Neural cell (in vitro differentiated cells): ENCODE measurements around the gene CACNA1C. TPM values are rescaled to one million over a fixed set of nuclear protein-coding genes. Genes with fewer than 3 reads are reported as not detected.

Source experiments
- H2AFZ ChIP-seq: fragments of 200-600, 300-800 bp; sonication (generic), shearing (Covaris generic); 2 replicates; pipeline ENCODE4 v1.6.0; 2014; ENCODE audit warnings: low read depth, mild to moderate bottlenecking, antibody characterized with exemption, low read length, moderate library complexity
- H3F3A ChIP-seq: fragments of 200-600 bp; shearing (Covaris generic); 2 replicates; pipeline ENCODE4 v1.6.1; 2016; ENCODE audit warnings: mild to moderate bottlenecking, moderate library complexity, mixed read lengths, antibody characterized with exemption, low read length; ENCODE audit not compliant: insufficient read depth, poor library complexity, severe bottlenecking
- H3K27ac ChIP-seq: fragments of 200-600, 300-800 bp; sonication (generic), shearing (Covaris generic); 2 replicates; pipeline ENCODE4 v1.5.1; 2014; ENCODE audit warnings: mild to moderate bottlenecking, low read length, moderate library complexity
- H3K27me3 ChIP-seq: fragments of 300-800, 200-600 bp; sonication (generic), shearing (Covaris generic); 2 replicates; pipeline ENCODE4 v1.6.0; 2014; ENCODE audit warnings: mild to moderate bottlenecking, low read depth, low read length, moderate library complexity; ENCODE audit not compliant: insufficient read depth
- H3K36me3 ChIP-seq: fragments of 300-800, 200-600 bp; sonication (generic), shearing (Covaris generic); 2 replicates; pipeline ENCODE4 v1.5.1; 2014; ENCODE audit warnings: mild to moderate bottlenecking, antibody characterized with exemption, low read length, moderate library complexity; ENCODE audit not compliant: insufficient read depth
- H3K4me2 ChIP-seq: fragments of 300-800, 200-600 bp; sonication (generic), shearing (Covaris generic); 2 replicates; pipeline ENCODE4 v1.6.0; 2014; ENCODE audit warnings: mild to moderate bottlenecking, low read length
- H3K4me3 ChIP-seq: fragments of 300-800, 200-600 bp; sonication (generic), shearing (Covaris generic); 2 replicates; pipeline ENCODE4 v1.5.1; 2014; ENCODE audit warnings: mild to moderate bottlenecking, low read length, moderate library complexity
- H3K79me2 ChIP-seq: fragments of 200-600 bp; shearing (Covaris generic); replicated peaks from 2 replicates; pipeline ENCODE4 v1.6.0; 2014; ENCODE audit warnings: mild to moderate bottlenecking, low read length, moderate library complexity; ENCODE audit not compliant: insufficient read depth
- H3K9ac ChIP-seq: fragments of 300-800, 200-600 bp; sonication (generic), shearing (Covaris generic); 2 replicates; pipeline ENCODE4 v1.6.1; 2016; ENCODE audit warnings: mild to moderate bottlenecking, low read length, mixed read lengths
- H3K9me2 ChIP-seq: fragments of 200-600 bp; shearing (Covaris generic); 2 replicates; pipeline ENCODE4 v1.6.1; 2016; ENCODE audit warnings: mild to moderate bottlenecking, low read length, mixed read lengths; ENCODE audit not compliant: insufficient read depth
- H3K9me3 ChIP-seq: fragments of 200-600, 300-800 bp; sonication (generic), shearing (Covaris generic); 2 replicates; pipeline ENCODE4 v1.6.1; 2016; ENCODE audit warnings: mild to moderate bottlenecking, mixed run types, low read length, moderate library complexity, mixed read lengths
- H4K20me1 ChIP-seq: fragments of 200-600 bp; shearing (Covaris generic); 2 replicates; pipeline ENCODE4 v1.6.1; 2016; ENCODE audit warnings: mild to moderate bottlenecking, mixed run types; ENCODE audit not compliant: insufficient read depth
- EP300 ChIP-seq: fragments of 450-650 bp; conservative IDR thresholded peaks from 2 replicates; pipeline ENCODE4 v1.6.1; 2014; ENCODE audit warnings: antibody characterized with exemption, mild to moderate bottlenecking, moderate library complexity; ENCODE audit not compliant: poor library complexity, severe bottlenecking
- EZH2 ChIP-seq: fragments of 200-600, 300-800 bp; shearing (Covaris generic), sonication (generic); IDR thresholded peaks from 2 replicates; pipeline ENCODE4 v1.6.1; 2014; ENCODE audit warnings: antibody characterized with exemption, low read length, borderline replicate concordance, mild to moderate bottlenecking; ENCODE audit not compliant: insufficient read depth, poor library complexity, severe bottlenecking
- MXI1 ChIP-seq: fragments of 450-650 bp; conservative IDR thresholded peaks from 2 replicates; pipeline ENCODE4 v1.6.1; 2014; ENCODE audit warnings: antibody characterized with exemption, mild to moderate bottlenecking; ENCODE audit not compliant: poor library complexity, severe bottlenecking
- POLR2AphosphoS5 ChIP-seq: IDR thresholded peaks from 2 replicates; pipeline ENCODE4 v1.6.1; 2012
- RAD21 ChIP-seq: fragments of 450-650 bp; conservative IDR thresholded peaks from 2 replicates; pipeline ENCODE4 v1.6.1; 2014; ENCODE audit warnings: antibody characterized with exemption, mild to moderate bottlenecking, moderate library complexity
- REST ChIP-seq: IDR thresholded peaks from 2 replicates; pipeline ENCODE4 v1.6.1; 2012; ENCODE audit warnings: borderline replicate concordance
- SMC3 ChIP-seq: fragments of 450-650 bp; conservative IDR thresholded peaks from 2 replicates; pipeline ENCODE4 v1.6.1; 2014; ENCODE audit warnings: antibody characterized with exemption, mild to moderate bottlenecking, moderate library complexity; ENCODE audit not compliant: poor library complexity
- TAF1 ChIP-seq: IDR thresholded peaks from 2 replicates; pipeline ENCODE4 v1.6.1; 2012; ENCODE audit warnings: low read depth
- polyA plus RNA-seq: library from polyadenylated mRNA; depleted of rRNA; stranded (reverse); fragments of >200 nt; gene quantifications from 2 replicates; pipeline ENCODE4 v1.2.3, GENCODE V29; 2014
- TF ChIP-seq, protein P1 (sequence below): fragments of 450-650 bp; IDR thresholded peaks from 2 replicates; pipeline ENCODE4 v1.5.1; 2014; ENCODE audit warnings: antibody characterized with exemption, mild to moderate bottlenecking, moderate library complexity; ENCODE audit not compliant: poor library complexity, severe bottlenecking

The CACNA1C gene
- polyA plus RNA-seq, 1 donor from 2014 or later, result 9.7 TPM

DNA sequence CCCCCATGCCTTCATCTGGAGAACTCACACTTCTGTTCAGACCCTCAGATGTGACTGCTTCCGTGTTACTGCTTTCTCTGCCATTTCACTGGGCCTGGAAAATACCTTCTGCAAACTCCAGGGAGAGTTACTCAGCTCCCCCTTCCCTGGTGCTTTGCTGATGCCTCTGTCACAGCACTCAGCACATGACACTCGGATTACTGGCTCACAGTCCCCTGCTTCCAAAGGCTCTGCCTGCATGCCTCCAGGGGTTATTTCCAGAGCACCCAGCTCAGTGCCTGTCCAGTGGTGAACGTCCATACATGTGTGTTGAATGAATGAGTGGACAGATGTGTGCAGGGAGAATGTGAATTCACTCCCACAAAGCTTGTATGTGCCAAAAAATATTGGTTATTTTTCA is 504.8 kb downstream of the CACNA1C start:
- no peaks in the 10 kb centered on the region for H3F3A ChIP-seq
- H3K9me2 ChIP-seq, result no peaks in the 10 kb centered on the region
- H3K4me3 ChIP-seq, result no peak overlapping the region
- no peaks in the 10 kb centered on the region for H3K27me3 ChIP-seq
- no peak for TF ChIP-seq TAF1
- TF ChIP-seq, protein P1, sequence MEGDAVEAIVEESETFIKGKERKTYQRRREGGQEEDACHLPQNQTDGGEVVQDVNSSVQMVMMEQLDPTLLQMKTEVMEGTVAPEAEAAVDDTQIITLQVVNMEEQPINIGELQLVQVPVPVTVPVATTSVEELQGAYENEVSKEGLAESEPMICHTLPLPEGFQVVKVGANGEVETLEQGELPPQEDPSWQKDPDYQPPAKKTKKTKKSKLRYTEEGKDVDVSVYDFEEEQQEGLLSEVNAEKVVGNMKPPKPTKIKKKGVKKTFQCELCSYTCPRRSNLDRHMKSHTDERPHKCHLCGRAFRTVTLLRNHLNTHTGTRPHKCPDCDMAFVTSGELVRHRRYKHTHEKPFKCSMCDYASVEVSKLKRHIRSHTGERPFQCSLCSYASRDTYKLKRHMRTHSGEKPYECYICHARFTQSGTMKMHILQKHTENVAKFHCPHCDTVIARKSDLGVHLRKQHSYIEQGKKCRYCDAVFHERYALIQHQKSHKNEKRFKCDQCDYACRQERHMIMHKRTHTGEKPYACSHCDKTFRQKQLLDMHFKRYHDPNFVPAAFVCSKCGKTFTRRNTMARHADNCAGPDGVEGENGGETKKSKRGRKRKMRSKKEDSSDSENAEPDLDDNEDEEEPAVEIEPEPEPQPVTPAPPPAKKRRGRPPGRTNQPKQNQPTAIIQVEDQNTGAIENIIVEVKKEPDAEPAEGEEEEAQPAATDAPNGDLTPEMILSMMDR, result no peak
- H3K4me2 ChIP-seq, result no peak overlapping the region
- H3K79me2 ChIP-seq, result no peaks in the 10 kb centered on the region
- H4K20me1 ChIP-seq, result no peaks in the 10 kb centered on the region
- no peak overlapping the region for H3K9ac ChIP-seq
- peaks cover 5% of the 10 kb centered on the region for H3K36me3 ChIP-seq
- no peak overlapping the region for H3K27ac ChIP-seq
- no peaks in the 10 kb centered on the region for H3K9me3 ChIP-seq
- no peak overlapping the region for H2AFZ ChIP-seq

GRCh38 chr12:2559931-2560330 is 507.1 kb downstream of the CACNA1C start:
- Histone ChIP-seq H2AFZ (no peak overlapping the region), H3K27ac (no peak overlapping the region), H3K9ac (no peak overlapping the region), H3K36me3 (peaks cover 5% of the 10 kb centered on the region), H3F3A (no peaks in the 10 kb centered on the region), H3K27me3 (no peaks in the 10 kb centered on the region), H3K79me2 (no peaks in the 10 kb centered on the region), H3K9me2 (no peaks in the 10 kb centered on the region), H3K4me3 (no peak overlapping the region), H3K4me2 (no peak overlapping the region), H4K20me1 (no peaks in the 10 kb centered on the region), H3K9me3 (no peaks in the 10 kb centered on the region)
- TF ChIP-seq REST, result no peak
- no peak for TF ChIP-seq RAD21
- no peak for TF ChIP-seq TAF1
- no peak for TF ChIP-seq POLR2AphosphoS5
- TF ChIP-seq, protein P1, result no peak
- no peak for TF ChIP-seq MXI1
- TF ChIP-seq SMC3, result no peak
- no peak for TF ChIP-seq EP300
- TF ChIP-seq EZH2, result no peak
